Aorta (tissue), 5 donors: Measurements from ENCODE around the gene SLC9A9. TPM values are rescaled to one million over a fixed set of nuclear protein-coding genes. Genes with fewer than 3 reads are reported as not detected.
"Not testable (repeated sequence)": the region's sequence is repeated elsewhere in the genome, so short reads cannot be mapped to it uniquely, and the experiment has no call there.

Experiments used
- ATAC-seq: fragments of 200-7000 bp; cut with Tn5 transposase; one replicate; pipeline ENCODE4 v1.9.1; 2022; ENCODE audit warnings: moderate library complexity; ENCODE audit not compliant: low FRiP score
- DNase-seq, 2 donors: peaks; one replicate each; pipeline ENCODE4 v3.0.0-alpha.2; 2020
- H3K27ac ChIP-seq, 2 donors: one replicate each; pipeline ENCODE4 v1.5.1; 2013; ENCODE audit warnings: low read length in 2 of 2, mild to moderate bottlenecking in 2 of 2, moderate library complexity in 2 of 2, control low read depth in 1 of 2, inconsistent platforms in 1 of 2, low read depth in 1 of 2
- H3K27me3 ChIP-seq, 2 donors: one replicate each; pipeline ENCODE4 v1.6.1; 2013; ENCODE audit warnings: control low read depth in 1 of 2, low read length in 1 of 2, mild to moderate bottlenecking in 1 of 2, moderate library complexity in 1 of 2; ENCODE audit not compliant: insufficient read depth in 2 of 2, control insufficient read depth in 1 of 2
- H3K36me3 ChIP-seq, 2 donors: one replicate each; pipeline ENCODE4 v1.6.1; 2013; ENCODE audit warnings: control low read depth in 1 of 2, low read length in 1 of 2, mild to moderate bottlenecking in 1 of 2; ENCODE audit not compliant: insufficient read depth in 2 of 2, control insufficient read depth in 1 of 2
- H3K4me1 ChIP-seq, 2 donors: one replicate each; pipeline ENCODE4 v1.6.1; 2013; ENCODE audit warnings: low read length in 2 of 2, control low read depth in 1 of 2, mild to moderate bottlenecking in 1 of 2, moderate library complexity in 1 of 2; ENCODE audit not compliant: insufficient read depth in 2 of 2, control insufficient read depth in 1 of 2
- H3K4me3 ChIP-seq, 2 donors: one replicate each; pipeline ENCODE4 v1.5.1; 2013; ENCODE audit warnings: low read length in 2 of 2, control low read depth in 1 of 2, mild to moderate bottlenecking in 1 of 2
- H3K9me3 ChIP-seq: one replicate; pipeline ENCODE4 v1.6.1; 2013; ENCODE audit warnings: mild to moderate bottlenecking, low read length; ENCODE audit not compliant: control insufficient read depth
- WGBS, 2 donors: extraction: QIAGEN DNeasy Blood & Tissue Kit; methylation state at CpG; one replicate each; pipeline ENCODE4 v1.1.7; 2013; 5-methylcytosine and 5-hydroxymethylcytosine counted together
- intact Hi-C, 2 donors: fragments of 100-400 bp; cut with DNase I; formaldehyde crosslinking; loops; one replicate each; pipeline versions ENCODE4 v1.14.2 to v1.15.0; 2022
- polyA plus RNA-seq, 2 donors: library from polyadenylated mRNA; stranded (reverse); fragments of 200-250 nt; gene quantifications; one replicate each; pipeline ENCODE4 v1.2.3, GENCODE V29; 2013
- total RNA-seq, 2 donors: library from RNA; stranded (reverse); fragmentation: NEBNext Ultra II Directional; extraction: Animal tissue kit (Norgen Biotek cat#: 25700); gene quantifications; one replicate each; pipeline ENCODE4 v1.2.1, GENCODE V29; 2021
- donor health status: healthy with polysubstance abuse.
- donor health status: Bipolar disorder and iron deficiency.
- donor health status: DM: no; HTN: no; CAD: no.
- donor health status: DM: no; HTN: no; CAD: no.
- donor health status: DM: yes; HTN: yes; CAD: no.

SLC9A9 gene
- total and polyA plus RNA-seq, 4 donors, result 7.3 to 45.8 (median 12.5) TPM

DNA sequence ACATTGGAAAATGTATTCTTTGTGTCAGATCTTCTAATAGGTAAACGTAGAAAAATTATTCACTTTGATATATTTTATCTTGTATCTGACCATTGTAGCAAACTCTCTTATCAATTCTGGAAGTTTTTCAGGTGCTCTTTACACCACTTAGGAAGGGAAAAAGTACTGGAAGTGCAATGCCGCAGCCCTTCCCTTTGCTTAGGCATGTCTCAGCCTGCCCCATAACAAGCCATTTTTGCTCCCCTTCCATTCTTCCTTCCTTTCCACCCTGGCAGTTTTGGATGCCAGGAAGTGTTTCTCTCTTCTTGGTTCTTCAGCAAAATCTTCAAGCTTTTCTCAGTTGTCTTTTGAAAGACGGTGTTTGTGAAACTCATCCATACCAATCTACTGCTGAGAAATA, 34.9 kb upstream of the SLC9A9 start:
- intact Hi-C loops, result no loop called here
- DNase-seq (no peak), ATAC-seq (no peak)
- Histone ChIP-seq H3K27ac (no peak overlapping the region), H3K4me3 (no peak overlapping the region), H3K9me3 (no peaks in the 10 kb centered on the region), H3K4me1 (no peaks in the 10 kb centered on the region), H3K36me3 (no peaks in the 10 kb centered on the region), H3K27me3 (no peaks in the 10 kb centered on the region)
- WGBS, 2 donors, result 79 to 81% methylated on average over 3 of the region's 3 CpGs

DNA sequence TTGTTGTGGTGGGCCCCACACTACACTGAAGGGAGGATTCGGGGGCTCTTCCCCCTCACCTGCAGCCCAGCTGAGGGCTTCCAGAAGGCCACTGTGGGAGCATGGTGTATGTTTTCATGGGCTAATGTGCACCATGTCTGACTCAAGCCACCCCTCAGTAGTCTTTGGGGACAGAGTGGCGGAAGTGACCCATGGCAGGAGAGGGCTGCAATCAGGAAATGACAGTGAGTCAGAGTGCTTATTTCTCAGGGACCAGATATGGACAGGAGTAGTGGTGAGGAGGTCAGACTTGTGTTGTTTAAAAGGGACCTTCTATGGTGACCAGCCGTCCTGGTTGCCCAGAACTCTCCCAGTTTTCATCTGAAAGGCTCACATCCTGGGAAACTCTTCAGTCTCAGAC, 32.8 kb upstream of the SLC9A9 start:
- H3K36me3 ChIP-seq, result no peaks in the 10 kb centered on the region
- intact Hi-C loops, result no loop called here
- H3K27ac ChIP-seq, result no peak overlapping the region
- no peak for DNase-seq
- H3K27me3 ChIP-seq, result no peaks in the 10 kb centered on the region
- H3K4me3 ChIP-seq, result no peak overlapping the region
- ATAC-seq, result no peak
- no peaks in the 10 kb centered on the region for H3K9me3 ChIP-seq
- no peaks in the 10 kb centered on the region for H3K4me1 ChIP-seq
- WGBS, 2 donors, result 92 to 94% methylated on average over 3 of the region's 3 CpGs

DNA sequence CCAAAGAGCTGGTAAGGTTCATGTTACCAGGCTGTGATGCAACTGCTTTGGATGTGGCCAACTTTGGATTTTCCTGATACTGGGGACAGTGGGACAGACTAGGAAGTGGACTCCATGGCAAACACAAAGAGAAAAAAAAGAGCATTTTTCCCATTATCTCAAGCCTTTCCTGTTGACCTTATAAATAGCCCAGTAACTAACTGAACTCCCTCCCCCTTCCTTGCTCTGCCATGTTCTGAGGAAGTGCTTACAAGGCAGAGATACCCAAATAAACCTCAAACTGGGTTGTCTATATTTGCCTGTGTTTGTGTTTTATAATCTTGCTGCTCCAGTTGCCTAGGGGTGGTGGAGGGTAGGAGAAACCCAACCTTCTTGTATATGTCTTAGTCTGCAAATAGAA, 27.3 kb upstream of the SLC9A9 start:
- DNase-seq (no peak), ATAC-seq (no peak)
- H3K36me3 ChIP-seq, result no peaks in the 10 kb centered on the region
- no peaks in the 10 kb centered on the region for H3K27me3 ChIP-seq
- intact Hi-C loops, result no loop called here
- no peak overlapping the region for H3K4me3 ChIP-seq
- no peaks in the 10 kb centered on the region for H3K9me3 ChIP-seq
- H3K4me1 ChIP-seq, result no peaks in the 10 kb centered on the region
- H3K27ac ChIP-seq, result no peak overlapping the region

DNA sequence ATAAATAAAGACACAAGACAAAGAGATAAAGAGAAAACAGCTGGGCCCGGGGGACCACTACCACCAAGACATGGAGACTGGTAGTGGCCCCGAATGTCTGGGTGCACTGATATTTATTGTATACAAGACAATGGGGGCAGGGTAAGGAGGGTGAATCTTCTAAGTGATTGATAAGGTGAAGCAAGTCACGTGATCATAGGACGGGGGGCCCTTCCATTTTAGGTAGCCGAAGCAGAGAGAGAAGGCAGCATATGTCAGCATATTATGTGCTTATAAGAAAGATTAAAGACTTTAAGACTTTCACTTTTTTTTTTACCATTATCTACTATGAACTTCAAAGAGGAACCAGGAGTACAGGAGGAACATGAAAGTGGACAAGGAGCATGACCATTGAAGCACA, 25.3 kb upstream of the SLC9A9 start:
- WGBS, 2 donors, result 96 to 97% methylated on average over 5 of the region's 5 CpGs
- H3K9me3 ChIP-seq, H3K27ac ChIP-seq, intact Hi-C loops, H3K27me3 ChIP-seq, H3K4me3 ChIP-seq, ATAC-seq, H3K36me3 ChIP-seq, DNase-seq, H3K4me1 ChIP-seq: not testable (repeated sequence)

DNA sequence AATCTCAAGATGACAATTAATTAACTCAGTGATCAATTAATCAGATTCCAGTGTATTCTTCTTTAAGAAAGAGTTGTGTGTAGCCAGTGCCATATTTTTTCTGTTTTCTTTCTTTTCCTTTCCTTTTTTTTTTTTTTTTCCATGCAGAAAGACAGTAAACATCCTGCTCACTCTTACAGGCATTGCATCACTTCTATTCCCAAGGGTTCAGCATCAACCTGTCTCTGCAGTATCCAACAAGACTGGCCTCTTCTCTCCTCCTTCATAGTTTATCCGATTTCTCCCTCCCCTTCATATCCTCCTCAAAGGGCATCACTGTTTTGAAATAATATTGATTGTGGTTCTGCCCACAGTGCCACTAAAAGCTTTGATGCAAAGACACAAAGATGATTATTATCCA, 17.0 kb upstream of the SLC9A9 start:
- DNase-seq (no peak), ATAC-seq (no peak)
- Histone ChIP-seq H3K27ac (no peak overlapping the region), H3K9me3 (peaks cover 1% of the 10 kb centered on the region), H3K4me3 (no peak overlapping the region), H3K27me3 (no peaks in the 10 kb centered on the region), H3K36me3 (no peaks in the 10 kb centered on the region), H3K4me1 (no peaks in the 10 kb centered on the region)
- intact Hi-C loops, result no loop called here
- WGBS, 2 donors, result 94 to 100% methylated on average over 1 of the region's 1 CpG

DNA sequence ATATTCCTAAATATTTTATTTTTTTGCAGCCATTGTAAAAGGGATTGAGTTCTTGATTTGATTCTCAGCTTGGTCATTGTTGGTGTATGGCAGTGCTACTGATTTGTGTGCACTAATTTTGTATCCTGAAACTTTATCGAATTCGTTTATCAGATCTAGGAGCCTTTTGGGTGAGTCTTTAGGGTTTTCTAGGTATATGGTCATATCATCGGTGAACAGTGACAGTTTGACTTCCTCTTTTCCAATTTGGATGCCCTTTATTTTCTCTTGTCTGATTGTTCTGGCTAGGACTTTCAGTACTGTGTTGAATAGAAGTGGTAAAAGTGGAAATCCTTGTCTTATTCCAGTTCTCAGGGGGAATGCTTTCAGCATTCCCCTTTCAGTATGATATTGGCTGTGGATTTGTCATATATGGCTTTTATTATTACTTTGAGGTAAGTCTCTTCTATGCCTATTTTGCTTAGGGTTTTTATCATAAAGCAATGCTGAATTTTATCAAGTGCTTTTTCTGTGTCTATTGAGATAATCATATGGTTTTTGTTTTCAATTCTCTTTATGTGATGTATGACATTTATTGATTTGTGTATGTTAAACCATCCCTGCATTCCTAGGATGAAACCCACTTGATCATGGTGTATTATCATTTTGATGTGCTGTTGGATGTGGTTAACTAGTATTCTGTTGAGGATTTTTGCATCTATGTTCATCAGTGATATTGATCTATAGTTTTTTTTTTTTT, 11.4 kb upstream of the SLC9A9 start:
- peaks cover 3% of the 10 kb centered on the region for H3K9me3 ChIP-seq
- no peak for DNase-seq
- ATAC-seq, result no peak
- H3K27ac ChIP-seq, result no peak overlapping the region
- H3K4me3 ChIP-seq, result no peak overlapping the region
- intact Hi-C loops, result no loop called here
- no peaks in the 10 kb centered on the region for H3K27me3 ChIP-seq
- no peaks in the 10 kb centered on the region for H3K36me3 ChIP-seq
- H3K4me1 ChIP-seq, result no peaks in the 10 kb centered on the region
- 93 to 96% methylated on average over 3 of the region's 3 CpGs for whole genome bisulfite sequencing, 2 donors

DNA sequence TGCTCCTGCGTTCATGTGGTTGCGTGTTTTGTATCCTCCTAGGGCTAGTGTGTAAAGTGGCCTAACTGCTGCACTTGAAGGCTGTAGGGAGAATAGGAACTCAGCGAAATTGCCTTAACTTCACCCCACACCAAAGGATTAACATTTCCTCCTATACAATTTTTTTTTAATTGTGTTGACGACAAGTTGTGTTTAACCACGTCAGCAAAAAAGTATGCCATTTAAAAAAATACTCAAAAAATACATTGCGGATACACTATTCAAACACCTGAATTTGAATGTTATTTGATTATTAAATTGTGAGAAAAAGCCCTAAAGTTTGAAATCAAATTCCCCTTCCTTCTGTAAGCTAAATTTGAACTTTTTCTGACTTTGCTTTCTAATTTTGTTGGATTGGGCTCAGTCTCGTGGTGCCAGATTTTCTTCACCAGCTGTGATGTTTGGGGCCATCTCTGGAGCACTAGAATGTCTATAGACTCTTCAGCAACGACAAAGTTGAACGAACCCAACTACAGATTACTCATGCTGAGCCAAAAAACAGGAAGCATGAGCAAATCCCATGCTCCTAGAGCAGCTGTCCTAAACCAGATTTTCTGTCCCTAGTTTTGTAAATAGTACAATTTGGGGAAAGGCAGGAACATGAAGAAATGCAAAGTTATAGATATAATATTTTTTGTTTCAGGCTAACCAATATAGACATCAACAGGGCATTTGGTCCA, 8.1 kb upstream of the SLC9A9 start:
- intact Hi-C loops, result no loop called here
- ATAC-seq (no peak), DNase-seq (no peak)
- WGBS, 2 donors, result 88 to 92% methylated on average over 9 of the region's 9 CpGs
- Histone ChIP-seq H3K36me3 (no peaks in the 10 kb centered on the region), H3K27ac (no peak overlapping the region), H3K27me3 (no peaks in the 10 kb centered on the region), H3K4me3 (no peak overlapping the region), H3K4me1 (no peaks in the 10 kb centered on the region), H3K9me3 (peaks cover 2% of the 10 kb centered on the region)

DNA sequence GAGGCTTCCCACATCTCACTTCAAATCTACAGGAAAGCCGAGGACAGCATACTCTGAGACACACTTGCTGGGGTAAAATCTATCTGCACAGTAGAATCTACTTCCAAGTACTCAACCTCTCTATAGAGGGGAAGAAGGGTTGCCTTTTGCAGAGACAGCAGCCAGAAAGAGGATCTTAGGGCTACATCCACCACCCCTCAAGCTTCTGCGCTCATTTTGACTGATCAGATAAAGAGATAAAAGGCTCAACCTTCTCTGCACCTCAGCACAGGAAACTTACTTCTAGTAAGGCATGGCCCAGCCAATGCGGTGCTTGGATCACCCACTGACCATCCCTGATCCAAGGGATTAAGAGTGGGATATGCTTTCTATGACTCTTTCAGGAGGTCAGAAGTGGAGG, 6.9 kb upstream of the SLC9A9 start:
- no peaks in the 10 kb centered on the region for H3K27me3 ChIP-seq
- H3K27ac ChIP-seq, result no peak overlapping the region
- intact Hi-C loops, result no loop called here
- H3K4me1 ChIP-seq, result no peaks in the 10 kb centered on the region
- no peaks in the 10 kb centered on the region for H3K36me3 ChIP-seq
- DNase-seq (no peak), ATAC-seq (no peak)
- H3K9me3 ChIP-seq, result peaks cover 2% of the 10 kb centered on the region
- H3K4me3 ChIP-seq, result no peak overlapping the region
- 89 to 93% methylated on average over 3 of the region's 3 CpGs for WGBS, 2 donors

DNA sequence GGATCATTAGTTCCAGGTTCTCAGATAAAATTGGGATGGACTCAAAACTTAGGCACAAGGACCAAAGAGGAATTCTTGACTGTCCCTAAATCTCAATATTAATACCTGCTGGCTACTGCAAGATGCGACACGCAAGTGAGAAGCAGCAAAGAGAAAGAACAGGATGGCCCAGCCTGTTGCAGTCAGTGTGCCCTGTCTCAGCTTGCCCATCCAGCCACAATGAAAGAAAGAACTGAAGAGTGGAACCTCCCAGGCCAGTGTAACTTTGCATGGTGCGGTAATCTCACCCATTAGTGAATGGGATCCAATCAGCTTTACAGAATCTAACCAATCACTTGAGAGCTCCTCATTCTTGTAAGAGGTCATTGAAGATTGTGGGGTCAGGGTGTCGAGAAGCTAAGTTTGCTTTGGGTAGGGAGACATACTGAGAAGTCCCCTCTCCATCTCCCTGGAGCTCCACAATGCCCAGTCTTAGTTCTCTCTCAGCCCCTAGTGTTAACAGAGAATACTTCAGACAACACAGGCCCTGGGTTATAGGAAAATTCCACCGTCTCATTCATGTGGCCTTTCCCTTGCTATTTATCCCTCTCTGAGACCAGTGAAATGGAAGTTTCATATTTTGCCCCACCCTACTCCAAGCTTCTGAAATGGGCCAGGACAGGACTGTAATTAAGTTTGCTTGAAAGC, 3.2 kb upstream of the SLC9A9 start:
- Histone ChIP-seq H3K36me3 (no peaks in the 10 kb centered on the region), H3K27ac (no peak overlapping the region), H3K27me3 (no peaks in the 10 kb centered on the region), H3K4me1 (peaks cover 2% of the 10 kb centered on the region in 2 donors), H3K4me3 (no peak overlapping the region), H3K9me3 (peaks cover 2% of the 10 kb centered on the region)
- intact Hi-C loops, result no loop called here
- WGBS, 2 donors, result 96 to 99% methylated on average over 5 of the region's 5 CpGs
- no peak for DNase-seq
- no peak for ATAC-seq
